Jurkat, Clone E6-1 (cell line): Measurements from ENCODE around the gene ZBTB7B.
"Not testable (repeated sequence)": the region's sequence is repeated elsewhere in the genome, so short reads cannot be mapped to it uniquely, and the experiment has no call there.

Experiments
- DNase-seq: peaks from one replicate; pipeline ENCODE4 v3.0.0-alpha.2; 2011; ENCODE audit warnings: low read depth, low spot score
- H3K4me3 ChIP-seq: 2 replicates; pipeline ENCODE4 v1.5.1; 2011; ENCODE audit warnings: mild to moderate bottlenecking, low read length, control low read depth, moderate library complexity

The ZBTB7B gene

DNA sequence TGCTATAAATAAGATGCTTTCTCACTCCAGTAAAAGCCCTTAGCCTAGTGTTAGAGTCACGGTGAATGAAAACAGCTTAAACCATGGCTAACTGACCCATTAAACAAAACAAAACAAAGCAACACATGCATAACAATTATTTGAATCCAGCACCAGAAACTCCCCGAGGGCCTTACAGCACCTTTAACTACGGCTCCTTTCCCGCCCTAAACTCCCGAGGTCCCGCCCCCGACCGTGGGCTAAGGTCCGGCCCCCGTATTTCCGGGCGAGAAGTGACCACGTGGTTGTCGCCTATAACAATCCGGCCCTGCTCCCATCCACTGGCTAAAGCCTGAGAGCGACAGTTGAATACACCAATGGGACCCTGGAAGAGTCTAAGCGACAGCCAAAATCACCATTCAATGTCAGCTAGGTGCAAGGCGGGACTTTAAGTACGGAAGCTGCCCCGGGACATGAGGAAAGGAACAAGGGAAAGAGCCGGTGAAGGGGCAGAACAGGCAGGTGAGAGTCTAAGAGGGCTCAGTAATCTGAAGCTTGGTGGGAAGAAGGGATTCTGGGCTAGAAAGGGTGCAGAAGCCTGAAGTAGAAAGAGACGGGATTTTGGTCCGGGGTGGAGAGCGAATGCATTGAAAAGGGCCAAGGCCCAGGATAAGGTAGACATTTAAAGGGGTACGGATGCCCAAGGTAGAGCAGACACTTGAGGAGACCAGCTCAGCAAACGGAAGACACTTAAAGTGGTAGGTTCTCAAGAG lies 19.5 kb upstream of the ZBTB7B start, which contains the start of gene FLAD1:
TSS of gene FLAD1 (plus strand) at position 448 of the 752 bp plus-strand sequence. CDS start 351 bp downstream, outside the sequence.
- peak; percentile 100 for DNase-seq
- H3K4me3 ChIP-seq = peak within 1 kb of the TSS; percentile 68

DNA sequence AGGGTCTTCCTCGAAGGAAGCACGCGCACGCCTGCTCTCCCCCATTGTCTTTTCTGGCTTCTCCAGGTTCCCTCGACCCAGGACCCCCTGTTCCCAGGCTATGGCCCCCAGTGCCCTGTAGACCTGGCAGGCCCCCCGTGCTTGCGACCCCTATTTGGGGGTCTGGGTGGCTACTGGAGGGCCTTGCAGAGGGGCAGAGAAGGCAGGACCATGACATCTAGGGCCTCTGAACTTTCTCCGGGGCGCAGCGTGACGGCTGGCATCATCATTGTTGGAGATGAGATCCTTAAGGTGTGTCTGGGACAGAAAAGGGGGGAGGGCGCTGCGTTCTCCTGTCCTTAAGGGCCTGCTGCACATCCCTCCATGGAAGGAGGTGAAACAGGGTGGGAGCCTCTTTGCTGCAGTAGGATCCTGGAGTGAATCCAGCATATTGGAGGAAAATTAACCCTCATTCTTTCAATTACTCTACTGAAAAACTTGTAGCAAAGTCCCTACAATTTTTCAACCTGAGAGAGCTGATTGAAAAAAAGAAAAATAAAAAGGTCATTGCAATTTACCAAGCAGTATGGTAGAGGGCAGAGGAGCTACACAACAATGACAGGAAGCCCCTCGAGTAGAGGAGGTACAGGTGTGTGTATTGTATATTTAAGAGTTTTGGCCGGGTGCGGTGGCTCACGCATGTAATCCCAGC lies 18.7 kb upstream of the ZBTB7B start:
- DNase-seq = no peak
- peak overlapping the region; percentile 68 for H3K4me3 ChIP-seq

DNA sequence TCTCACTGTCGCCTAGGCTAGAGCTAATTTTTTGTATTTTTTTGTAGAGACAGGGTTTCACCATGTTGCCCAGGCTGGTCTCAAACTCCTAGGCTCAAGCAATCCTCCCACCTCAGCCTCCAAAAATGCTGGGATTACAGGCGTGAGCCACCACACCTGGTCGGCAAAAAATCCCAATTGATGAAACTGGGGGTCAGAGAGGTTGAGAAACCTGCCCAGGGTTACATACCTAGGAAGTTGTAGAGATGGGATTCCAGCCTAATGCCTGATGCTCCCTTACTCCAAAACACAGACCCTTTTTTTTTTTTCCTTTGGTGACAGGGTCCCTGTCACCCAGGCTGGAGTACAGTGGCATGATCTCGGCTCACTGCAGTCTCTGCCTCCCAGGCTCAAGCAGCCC lies 15.9 kb upstream of the ZBTB7B start:
- not testable (repeated sequence) for H3K4me3 ChIP-seq, DNase-seq

DNA sequence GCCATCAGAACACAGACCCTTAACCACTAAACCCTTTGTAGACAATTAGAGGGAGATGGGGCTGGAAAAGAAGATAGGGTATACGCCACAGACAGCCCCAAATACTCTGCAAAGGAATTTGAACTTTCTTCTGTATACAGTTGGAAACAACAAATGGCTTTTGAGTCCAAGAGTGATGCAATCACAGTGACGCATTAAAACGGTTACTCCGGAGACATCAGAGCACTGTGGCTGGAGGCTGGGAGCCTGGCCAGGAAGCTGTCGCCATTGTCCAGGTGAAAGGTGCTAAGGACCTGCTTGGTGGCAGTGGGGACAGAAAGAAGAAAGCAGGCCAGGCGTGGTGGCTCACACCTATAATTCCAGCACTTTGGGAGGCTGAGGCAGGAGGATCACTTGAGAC lies 15.3 kb upstream of the ZBTB7B start:
- no peak for DNase-seq
- H3K4me3 ChIP-seq = no peak overlapping the region

DNA sequence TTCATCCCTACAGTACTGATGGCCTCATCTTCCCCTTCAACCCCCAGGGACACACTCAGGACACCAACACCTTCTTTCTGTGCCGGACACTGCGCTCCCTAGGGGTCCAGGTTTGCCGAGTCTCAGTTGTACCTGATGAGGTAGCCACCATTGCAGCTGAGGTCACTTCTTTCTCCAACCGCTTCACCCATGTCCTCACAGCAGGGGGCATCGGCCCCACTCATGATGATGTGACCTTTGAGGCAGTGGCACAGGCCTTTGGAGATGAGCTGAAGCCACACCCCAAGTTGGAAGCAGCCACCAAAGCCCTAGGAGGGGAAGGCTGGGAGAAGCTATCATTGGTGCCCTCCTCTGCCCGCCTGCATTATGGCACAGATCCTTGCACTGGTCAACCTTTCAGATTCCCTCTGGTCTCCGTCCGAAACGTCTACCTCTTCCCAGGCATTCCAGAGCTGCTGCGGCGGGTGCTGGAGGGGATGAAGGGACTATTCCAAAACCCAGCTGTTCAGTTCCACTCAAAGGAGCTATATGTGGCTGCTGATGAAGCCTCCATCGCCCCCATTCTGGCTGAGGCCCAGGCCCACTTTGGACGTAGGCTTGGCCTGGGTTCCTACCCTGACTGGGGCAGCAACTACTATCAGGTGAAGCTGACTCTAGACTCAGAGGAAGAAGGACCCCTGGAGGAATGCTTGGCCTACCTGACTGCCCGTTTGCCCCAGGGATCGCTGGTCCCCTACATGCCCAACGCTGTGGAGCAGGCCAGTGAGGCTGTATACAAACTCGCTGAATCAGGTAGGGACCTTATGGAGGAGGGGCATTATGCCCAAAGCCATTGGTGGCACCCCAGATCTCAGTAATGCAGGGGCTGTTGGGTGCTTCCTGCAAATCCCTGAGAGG lies 14.3 kb upstream of the ZBTB7B start:
- DNase-seq = no peak
- no peak overlapping the region for H3K4me3 ChIP-seq

DNA sequence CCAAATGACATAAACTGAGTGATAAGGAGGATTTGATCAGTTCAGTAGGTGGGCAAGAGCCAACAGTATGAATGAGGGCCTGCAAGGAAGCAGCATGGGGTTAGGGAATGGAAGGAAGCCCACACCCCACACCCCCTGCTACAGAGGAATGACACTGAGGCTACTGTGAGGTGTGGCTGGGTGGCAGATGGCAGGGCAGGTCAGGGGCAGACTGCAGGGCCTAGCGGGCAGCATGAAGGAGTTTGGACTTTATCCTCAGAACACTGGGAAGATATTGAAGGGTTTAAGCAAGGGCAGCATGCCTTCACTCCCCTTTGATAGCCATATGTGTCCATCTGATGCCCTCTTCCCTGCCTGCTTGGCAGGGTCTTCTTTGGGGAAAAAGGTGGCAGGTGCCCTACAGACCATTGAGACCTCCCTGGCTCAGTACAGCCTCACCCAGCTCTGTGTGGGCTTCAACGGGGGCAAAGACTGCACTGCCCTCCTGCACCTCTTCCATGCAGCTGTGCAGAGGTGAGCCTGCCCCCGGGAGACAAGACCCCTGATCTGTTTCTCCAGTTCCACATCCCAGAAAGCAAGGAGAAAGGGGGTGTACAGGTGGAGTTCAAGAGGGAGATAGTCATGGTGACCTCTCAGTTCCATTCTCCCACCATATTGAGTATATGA lies 13.3 kb upstream of the ZBTB7B start:
- no peak overlapping the region for H3K4me3 ChIP-seq
- DNase-seq = no peak

DNA sequence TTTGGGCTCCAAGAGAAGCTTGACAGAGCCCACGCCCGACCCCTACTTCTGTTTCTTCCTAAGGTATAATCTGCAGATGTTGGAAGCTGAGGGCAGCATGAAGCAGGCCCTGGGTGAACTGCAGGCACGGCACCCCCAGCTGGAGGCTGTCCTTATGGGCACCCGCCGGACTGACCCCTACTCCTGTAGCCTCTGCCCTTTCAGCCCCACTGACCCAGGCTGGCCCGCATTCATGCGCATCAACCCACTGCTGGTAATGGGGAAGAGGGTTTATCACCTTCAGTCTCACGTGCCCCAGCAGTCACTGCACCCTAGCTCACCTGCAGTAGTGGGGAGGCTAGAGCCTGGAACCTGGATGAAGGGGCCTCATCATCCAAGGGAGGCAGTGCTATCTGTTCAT lies 12.3 kb upstream of the ZBTB7B start:
- DNase-seq = no peak

DNA sequence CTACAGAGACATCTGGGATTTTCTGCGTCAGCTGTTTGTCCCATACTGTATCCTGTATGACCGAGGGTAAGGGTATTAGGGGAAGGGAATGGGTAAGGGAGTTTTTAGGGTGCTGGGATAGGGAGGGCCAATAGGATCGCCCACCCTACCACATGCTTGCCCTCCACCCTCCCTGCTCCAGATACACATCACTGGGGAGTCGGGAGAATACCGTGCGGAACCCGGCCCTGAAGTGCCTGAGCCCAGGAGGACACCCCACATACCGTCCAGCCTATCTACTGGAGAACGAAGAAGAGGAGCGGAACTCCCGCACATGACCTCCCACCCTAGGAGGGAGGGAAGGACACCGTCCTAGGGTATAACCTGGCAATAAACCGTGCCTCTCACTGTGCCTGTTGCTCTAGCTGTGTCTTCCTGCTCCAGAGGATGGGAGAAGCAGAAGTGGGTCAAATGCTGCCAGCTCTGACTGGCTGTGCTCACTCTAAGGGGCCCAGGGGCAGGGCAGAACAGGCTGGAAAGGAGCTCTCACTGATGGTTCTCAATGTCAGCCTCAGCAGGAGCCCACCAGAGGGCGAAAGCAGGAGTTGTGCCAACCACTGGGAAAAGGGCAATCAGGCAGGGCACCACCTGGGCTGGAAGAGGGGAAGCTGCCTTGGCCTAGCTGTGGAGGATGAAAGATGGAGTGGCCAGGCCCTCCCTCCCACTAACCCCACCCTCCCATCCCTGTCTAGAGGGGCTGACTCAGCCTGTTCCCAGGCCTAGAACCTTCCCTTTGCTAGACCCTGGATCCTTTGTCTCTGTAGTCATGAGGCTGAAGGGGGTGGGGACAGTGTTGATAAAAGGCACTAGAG lies 9.7 kb upstream of the ZBTB7B start:
- H3K4me3 ChIP-seq = no peak overlapping the region
- no peak for DNase-seq

More for the DNA sequence above, 12.3 kb upstream of the ZBTB7B start:
- no peak overlapping the region for H3K4me3 ChIP-seq

DNA sequence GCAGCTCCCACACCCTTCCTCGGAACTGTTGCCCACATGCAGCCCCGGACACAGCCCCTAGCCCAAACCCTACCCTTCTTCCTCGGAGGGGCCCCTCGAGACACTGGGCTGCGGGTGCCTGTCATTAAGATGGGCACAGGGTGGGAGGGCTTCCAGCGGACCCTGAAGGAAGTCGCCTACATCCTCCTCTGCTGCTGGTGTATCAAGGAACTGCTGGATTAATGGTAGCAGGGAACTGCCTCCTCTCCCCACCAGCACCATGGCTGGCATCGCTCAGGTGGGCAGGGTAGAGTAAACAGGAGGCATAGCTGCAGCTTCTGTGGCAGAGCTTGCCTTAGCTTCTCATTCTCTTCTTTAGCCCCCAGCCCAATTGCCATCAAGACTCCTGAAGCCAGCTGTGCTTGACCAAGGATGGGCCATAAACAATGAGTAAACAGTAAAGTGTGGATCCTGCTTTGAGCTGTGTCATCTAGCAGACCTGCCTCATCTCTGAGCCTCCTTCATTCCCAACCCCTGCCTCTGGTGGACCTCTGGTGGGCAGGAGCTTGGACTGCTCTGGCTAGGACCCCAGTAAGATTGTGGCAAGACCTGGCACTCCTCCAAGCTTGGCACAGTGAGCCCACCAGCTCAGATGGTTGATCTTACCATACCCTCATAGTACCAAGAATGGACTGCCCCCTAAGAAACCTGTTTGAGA lies 8.9 kb upstream of the ZBTB7B start, which contains the start of gene LENEP:
TSS of gene LENEP (plus strand) at position 15 of the 697 bp plus-strand sequence. CDS start at position 37, 22 bp downstream.
- DNase-seq = no peak
- no peak within 1 kb of the TSS for H3K4me3 ChIP-seq

DNA sequence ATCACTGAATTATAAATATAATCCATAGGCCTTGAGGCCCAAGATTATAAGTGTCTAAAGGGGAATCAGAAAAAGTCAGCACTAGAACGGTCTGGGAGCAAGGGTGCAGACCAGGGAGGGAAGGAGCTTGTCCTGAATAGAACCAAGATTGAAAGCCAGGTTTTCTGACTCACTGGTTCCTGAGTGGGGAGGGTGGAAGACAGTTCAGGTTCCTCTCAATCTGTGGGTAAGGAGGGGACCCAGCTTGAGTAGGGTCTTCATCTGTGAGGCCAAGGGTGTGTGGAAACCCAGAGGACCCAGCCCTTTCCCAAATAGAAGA lies 8.4 kb upstream of the ZBTB7B start:
- H3K4me3 ChIP-seq = no peak overlapping the region
- DNase-seq = no peak

DNA sequence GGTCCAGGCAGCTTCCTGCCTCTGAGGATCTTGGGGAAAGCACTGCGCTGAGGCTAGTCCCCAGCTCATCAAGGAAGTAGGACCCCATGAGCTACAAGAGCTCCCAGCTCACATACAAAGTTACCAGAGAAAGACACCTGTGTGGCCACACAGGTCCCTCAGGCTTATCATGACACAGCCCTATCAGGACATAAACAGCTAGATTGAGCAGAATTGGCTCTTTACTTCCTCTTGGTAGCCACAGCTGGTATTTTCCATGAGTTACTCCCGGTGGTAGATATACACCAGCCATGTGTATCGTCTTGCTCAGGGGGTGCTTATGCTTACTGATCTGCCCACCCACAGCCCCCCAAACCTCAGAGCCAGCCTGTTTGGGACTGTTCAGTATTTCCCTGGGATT lies 8.0 kb upstream of the ZBTB7B start:
- no peak overlapping the region for H3K4me3 ChIP-seq
- DNase-seq = no peak

DNA sequence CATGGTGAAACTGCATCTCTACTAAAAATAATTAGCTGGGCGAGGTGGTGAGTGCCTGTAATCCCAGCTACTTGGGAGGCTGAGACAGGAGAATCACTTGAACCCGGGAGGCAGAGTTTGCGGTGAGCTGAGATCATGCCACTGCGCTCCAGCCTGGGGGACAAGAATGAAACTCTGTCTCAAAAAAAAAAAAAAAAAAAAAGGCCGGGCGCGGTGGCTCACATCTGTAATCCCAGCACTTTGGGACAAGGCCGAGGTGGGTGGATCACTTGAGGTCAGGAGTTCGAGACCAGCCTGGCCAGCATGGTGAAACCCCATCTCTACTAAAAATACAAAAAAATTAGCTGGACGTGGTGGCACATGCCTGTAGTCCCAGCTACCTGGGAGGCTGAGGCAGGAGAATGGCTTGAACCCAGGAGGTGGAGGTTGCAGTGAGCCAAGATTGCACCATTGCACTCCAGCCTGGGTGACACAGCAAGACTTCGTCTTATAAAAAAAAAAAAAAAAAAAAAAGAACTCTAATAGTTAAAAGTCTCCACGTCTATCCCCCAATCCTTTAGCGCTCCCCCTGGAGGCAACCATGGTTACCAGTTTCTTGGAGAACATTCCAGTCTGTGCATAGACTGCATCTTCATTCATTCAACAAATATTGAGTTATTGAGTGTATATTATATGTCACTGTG lies 7.2 kb upstream of the ZBTB7B start:
- not testable (repeated sequence) for H3K4me3 ChIP-seq, DNase-seq

DNA sequence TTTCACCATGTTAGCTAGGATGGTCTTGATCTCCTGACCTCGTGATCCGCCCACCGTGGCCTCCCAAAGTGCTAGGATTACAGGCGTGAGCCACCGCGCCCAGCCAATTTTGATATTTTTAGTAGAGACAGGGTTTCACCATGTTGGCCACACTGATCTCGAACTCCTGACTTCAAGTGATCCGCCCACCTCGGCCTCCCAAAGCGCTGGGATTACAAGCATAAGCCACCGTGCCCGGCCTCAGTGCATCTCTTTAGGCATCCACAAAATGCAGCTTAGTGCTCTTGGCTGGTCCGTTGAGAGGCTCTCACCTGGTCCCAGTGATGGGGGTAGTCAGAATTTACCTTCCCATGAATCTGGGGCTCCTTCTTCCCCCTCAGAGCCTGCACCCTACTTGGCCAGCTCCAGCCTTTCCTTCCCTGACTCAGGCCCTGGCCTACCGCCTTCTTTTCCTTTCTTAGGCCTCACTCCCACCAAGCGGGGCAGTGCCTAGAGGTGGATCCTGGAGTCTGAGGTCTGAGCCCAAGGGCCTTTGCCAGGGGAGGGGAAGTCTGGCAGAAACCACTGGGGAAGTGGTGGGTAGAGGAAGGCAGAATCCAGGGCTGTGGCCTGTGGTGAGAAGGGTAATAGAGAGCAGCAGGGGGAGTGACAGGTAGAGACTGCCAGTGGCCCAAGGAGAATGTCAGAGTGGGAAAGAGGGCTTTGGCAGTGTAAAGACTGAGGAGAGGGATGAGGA lies 5.5 kb upstream of the ZBTB7B start:
- DNase-seq = no peak
- no peak overlapping the region for H3K4me3 ChIP-seq

DNA sequence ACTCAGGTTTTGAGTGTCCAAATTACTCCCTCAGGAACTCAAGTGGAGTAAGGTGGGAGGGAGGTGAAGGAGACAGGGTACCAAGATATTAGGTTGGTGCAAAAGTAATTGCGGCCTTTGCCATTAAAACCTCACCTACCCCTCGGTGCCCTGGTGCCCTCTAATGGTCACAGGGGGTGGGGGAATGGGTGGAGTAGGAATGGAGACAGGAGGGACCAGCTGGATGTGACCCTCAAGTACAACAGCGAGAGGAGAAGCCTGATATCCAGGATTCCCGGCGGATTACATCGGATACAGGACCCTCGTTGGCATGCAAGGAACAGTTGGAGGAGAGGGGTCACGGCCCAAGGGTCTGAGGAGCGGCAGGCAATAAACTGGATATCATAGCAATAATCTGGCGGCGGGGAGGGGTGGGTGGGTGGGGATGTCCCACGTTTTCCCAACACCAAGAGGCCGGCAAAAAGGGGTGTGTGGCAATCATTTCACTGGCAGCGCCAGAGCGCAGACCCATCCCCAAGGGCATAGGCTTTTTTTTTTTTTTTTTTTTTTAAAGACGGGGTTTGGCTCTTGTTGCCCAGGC lies 4.3 kb upstream of the ZBTB7B start:
- no peak overlapping the region for H3K4me3 ChIP-seq
- no peak for DNase-seq

DNA sequence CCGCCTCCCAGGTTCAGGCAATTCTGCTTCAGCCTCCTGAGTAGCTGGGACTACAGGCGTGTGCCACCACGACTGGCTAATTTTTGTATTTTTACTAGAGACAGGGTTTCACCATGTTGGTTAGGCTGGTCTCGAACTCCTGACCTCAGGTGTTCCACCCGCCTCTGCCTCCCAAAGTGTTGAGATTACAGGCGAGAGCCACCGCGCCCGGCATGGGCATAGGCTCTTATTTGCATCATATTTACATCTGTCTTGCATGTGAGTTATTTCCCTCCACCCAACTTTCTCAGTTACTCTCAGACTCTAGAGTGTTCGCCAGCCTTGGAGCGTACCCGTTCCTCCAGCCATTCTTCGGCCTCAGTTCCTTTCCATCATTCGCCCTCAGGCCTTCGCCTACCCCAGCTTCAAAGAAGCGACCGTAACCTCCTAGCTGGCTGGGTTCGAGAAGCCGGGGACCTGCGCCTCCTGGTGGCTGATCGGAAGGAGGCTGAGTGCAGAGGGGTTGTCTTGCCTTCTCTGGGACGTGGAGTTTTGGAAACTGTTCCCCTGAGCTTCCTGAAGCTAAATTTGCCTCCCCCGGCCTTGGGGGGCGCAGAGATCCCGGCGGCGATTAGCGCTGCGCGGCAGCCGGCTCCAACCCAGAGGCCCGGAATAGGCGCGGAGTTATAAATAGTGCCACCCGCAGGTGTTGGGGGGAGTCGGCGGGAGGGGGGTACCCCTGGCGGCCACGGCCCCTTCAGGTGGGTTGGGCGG lies 3.6 kb upstream of the ZBTB7B start:
- peak; percentile 88 for DNase-seq
- peak overlapping the region; percentile 22 for H3K4me3 ChIP-seq
